WERI-Rb-1 (cell line): Measurements from ENCODE around the gene TACC3.

Source experiments
- DNase-seq: peaks from one replicate; pipeline ENCODE4 v3.0.0-alpha.2; 2020
- H3K27ac ChIP-seq: fragments of 250-450 bp; sonication (Bioruptor Pico); 2 replicates; pipeline ENCODE4 v1.5.1; 2020; ENCODE audit warnings: mild to moderate bottlenecking, moderate library complexity
- H3K27me3 ChIP-seq: fragments of 250-450 bp; sonication (Bioruptor Pico); 2 replicates; pipeline ENCODE4 v1.5.1; 2021; ENCODE audit warnings: mild to moderate bottlenecking, low read depth, moderate library complexity; ENCODE audit not compliant: insufficient read depth, severe bottlenecking
- H3K36me3 ChIP-seq: fragments of 250-450 bp; sonication (Bioruptor Pico); 2 replicates; pipeline ENCODE4 v1.5.1; 2020; ENCODE audit warnings: mild to moderate bottlenecking, moderate library complexity
- H3K4me3 ChIP-seq: 2 replicates; pipeline ENCODE4 v1.5.1; 2011; ENCODE audit warnings: low read depth, mild to moderate bottlenecking, control low read depth, low read length
- H3K9me3 ChIP-seq: fragments of 250-450 bp; sonication (Bioruptor Pico); 2 replicates; pipeline ENCODE4 v1.5.1; 2021; ENCODE audit warnings: mild to moderate bottlenecking, moderate library complexity; ENCODE audit not compliant: severe bottlenecking
- TF ChIP-seq, protein P1 (sequence below): IDR thresholded peaks from 2 replicates; pipeline ENCODE4 v1.5.1; 2011; ENCODE audit warnings: low read depth, mild to moderate bottlenecking, control low read depth, inconsistent platforms, low read length

Gene TACC3

GRCh38 chr4:1718095-1718850 is 3.0 kb upstream of the TACC3 start:
- TF ChIP-seq, protein P1, sequence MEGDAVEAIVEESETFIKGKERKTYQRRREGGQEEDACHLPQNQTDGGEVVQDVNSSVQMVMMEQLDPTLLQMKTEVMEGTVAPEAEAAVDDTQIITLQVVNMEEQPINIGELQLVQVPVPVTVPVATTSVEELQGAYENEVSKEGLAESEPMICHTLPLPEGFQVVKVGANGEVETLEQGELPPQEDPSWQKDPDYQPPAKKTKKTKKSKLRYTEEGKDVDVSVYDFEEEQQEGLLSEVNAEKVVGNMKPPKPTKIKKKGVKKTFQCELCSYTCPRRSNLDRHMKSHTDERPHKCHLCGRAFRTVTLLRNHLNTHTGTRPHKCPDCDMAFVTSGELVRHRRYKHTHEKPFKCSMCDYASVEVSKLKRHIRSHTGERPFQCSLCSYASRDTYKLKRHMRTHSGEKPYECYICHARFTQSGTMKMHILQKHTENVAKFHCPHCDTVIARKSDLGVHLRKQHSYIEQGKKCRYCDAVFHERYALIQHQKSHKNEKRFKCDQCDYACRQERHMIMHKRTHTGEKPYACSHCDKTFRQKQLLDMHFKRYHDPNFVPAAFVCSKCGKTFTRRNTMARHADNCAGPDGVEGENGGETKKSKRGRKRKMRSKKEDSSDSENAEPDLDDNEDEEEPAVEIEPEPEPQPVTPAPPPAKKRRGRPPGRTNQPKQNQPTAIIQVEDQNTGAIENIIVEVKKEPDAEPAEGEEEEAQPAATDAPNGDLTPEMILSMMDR: no peak

DNA sequence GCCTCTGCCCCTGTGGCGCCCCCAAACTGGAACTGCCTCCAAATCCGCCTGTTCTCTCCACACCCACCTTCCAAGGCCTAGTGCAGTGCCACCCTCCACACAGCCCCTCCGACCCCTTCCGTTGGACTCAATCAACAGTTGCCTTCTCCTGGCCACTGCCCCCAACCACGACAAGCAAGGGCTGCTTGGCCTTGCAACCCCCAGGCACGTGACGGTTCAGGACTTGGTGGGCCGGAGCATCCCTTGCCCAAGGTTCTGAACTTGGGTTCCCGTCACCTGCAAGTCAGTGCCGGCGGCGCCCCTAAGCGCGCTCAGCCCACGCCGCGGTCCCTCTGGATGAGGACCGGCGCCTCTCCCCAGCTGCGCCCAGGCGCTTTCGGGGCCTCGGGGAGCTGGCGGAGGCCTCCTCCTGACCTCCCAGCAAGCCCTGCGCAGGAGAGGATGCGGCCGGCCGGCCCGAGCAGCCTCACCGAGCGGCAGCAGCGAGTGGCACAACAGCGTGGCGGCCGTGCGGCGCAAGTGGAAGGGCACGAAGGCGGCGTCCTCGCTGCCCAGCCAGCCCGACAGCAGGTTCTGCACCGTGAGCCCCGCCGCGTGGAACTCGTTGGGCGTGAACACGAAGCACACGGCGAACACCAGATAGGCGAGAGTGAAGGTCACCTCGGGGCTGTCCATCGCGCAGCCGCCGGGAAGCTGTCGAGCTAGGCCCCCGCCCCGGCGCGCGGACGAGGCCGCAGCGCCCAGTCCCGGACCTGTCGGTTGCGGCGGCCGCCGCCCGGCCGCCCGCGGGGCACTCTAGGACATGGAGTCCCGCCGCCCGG is 948 bp upstream of the TACC3 start:
- Histone ChIP-seq H3K27ac (peak overlapping the region; percentile 94), H3K4me3 (peak overlapping the region; percentile 69), H3K9me3 (no peaks in the 10 kb centered on the region), H3K36me3 (peaks cover 71% of the 10 kb centered on the region), H3K27me3 (no peaks in the 10 kb centered on the region)
- no peak for DNase-seq
- TF ChIP-seq, protein P1: no peak

More at GRCh38 chr4:1718095-1718850, 3.0 kb upstream of the TACC3 start:
- no peak for DNase-seq
- no peak overlapping the region for H3K27ac ChIP-seq
- H3K4me3 ChIP-seq: no peak overlapping the region
- H3K36me3 ChIP-seq: peaks cover 66% of the 10 kb centered on the region
- H3K9me3 ChIP-seq: no peaks in the 10 kb centered on the region
- H3K27me3 ChIP-seq: no peaks in the 10 kb centered on the region

GRCh38 chr4:1721666-1722550 is 587 bp downstream of the TACC3 start:
- peaks cover 71% of the 10 kb centered on the region for H3K36me3 ChIP-seq
- H3K9me3 ChIP-seq: no peaks in the 10 kb centered on the region
- no peaks in the 10 kb centered on the region for H3K27me3 ChIP-seq
- no peak for DNase-seq
- TF ChIP-seq, protein P1: no peak
- peak overlapping the region; percentile 69 for H3K4me3 ChIP-seq
- H3K27ac ChIP-seq: peak overlapping the region; percentile 94

GRCh38 chr4:1722551-1723118 is 1.3 kb downstream of the TACC3 start:
- Histone ChIP-seq H3K36me3 (peaks cover 74% of the 10 kb centered on the region), H3K9me3 (no peaks in the 10 kb centered on the region), H3K4me3 (peak overlapping the region; percentile 69), H3K27me3 (no peaks in the 10 kb centered on the region), H3K27ac (peak overlapping the region; percentile 94)
- no peak for DNase-seq
- TF ChIP-seq, protein P1: no peak

DNA sequence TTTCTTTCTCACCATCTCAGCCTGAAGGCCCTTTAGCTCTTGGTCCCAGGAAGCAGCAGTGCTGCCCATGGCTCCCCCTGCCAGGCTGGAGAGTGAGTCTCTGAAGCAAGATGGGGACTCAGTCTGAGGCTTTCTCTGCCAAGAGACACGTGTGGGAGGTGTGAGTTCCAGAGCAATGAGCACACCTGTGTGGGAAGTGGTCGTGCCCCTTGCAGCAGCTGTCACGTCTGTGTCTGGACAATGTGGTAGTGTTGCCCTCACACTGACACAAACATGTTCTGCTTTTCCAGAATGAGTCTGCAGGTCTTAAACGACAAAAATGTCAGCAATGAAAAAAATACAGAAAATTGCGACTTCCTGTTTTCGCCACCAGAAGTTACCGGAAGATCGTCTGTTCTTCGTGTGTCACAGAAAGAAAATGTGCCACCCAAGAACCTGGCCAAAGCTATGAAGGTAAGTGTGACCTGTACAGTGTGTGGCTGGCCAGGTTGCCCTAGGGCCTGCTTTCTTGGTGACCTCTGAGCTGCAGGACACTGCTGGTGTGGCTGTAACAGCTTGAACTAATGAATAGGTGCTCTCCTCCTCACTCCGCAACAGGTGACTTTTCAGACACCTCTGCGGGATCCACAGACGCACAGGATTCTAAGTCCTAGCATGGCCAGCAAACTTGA is 1.9 kb downstream of the TACC3 start:
- no peak overlapping the region for H3K4me3 ChIP-seq
- DNase-seq: no peak
- H3K36me3 ChIP-seq: peaks cover 74% of the 10 kb centered on the region
- TF ChIP-seq, protein P1: no peak
- H3K9me3 ChIP-seq: no peaks in the 10 kb centered on the region
- no peaks in the 10 kb centered on the region for H3K27me3 ChIP-seq
- H3K27ac ChIP-seq: peak overlapping the region; percentile 94; the same call in 1 of the 2 replicates
